ENCODE results near the gene ARHGAP18.
A peak's percentile ranks its signal among the peaks of the same experiment; 100 is the strongest.

The ARHGAP18 gene

GRCh38 chr6:129719692-129720091 is 9.7 kb upstream of the ARHGAP18 start:
- no peak for DNase-seq

GRCh38 chr6:129717277-129717676 is 7.3 kb upstream of the ARHGAP18 start:
- DNase-seq: no peak

GRCh38 chr6:129713806-129714333 is 3.9 kb upstream of the ARHGAP18 start:
- no peak for DNase-seq

GRCh38 chr6:129711271-129711631 is 1.3 kb upstream of the ARHGAP18 start:
- no peak for DNase-seq

GRCh38 chr6:129710450-129711270 is 683 bp upstream of the ARHGAP18 start:
- DNase-seq: no peak

- DNase-seq: no peak
Observed at GRCh38 chr6:129709196-129709768, 695 bp downstream of the ARHGAP18 start.

GRCh38 chr6:129708496-129709195 is 1.3 kb downstream of the ARHGAP18 start:
- no peak for DNase-seq

GRCh38 chr6:129707882-129708495 is 2.0 kb downstream of the ARHGAP18 start:
- DNase-seq: no peak

GRCh38 chr6:129707028-129707427 is 2.9 kb downstream of the ARHGAP18 start:
- no peak for DNase-seq

GRCh38 chr6:129705212-129705611 is 4.8 kb downstream of the ARHGAP18 start:
- no peak for DNase-seq

GRCh38 chr6:129704708-129705107 is 5.3 kb downstream of the ARHGAP18 start:
- no peak for DNase-seq

GRCh38 chr6:129701721-129702455 is 8.1 kb downstream of the ARHGAP18 start:
- no peak for DNase-seq

GRCh38 chr6:129700666-129701065 is 9.3 kb downstream of the ARHGAP18 start:
- DNase-seq: no peak

GRCh38 chr6:129699659-129700058 is 10.3 kb downstream of the ARHGAP18 start:
- no peak for DNase-seq

- DNase-seq: no peak
Observed at GRCh38 chr6:129698430-129698829, 11.5 kb downstream of the ARHGAP18 start.

GRCh38 chr6:129697788-129698187 is 12.2 kb downstream of the ARHGAP18 start:
- no peak for DNase-seq

GRCh38 chr6:129696843-129697242 is 13.1 kb downstream of the ARHGAP18 start:
- DNase-seq: no peak

GRCh38 chr6:129696028-129696418 is 14.0 kb downstream of the ARHGAP18 start:
- DNase-seq: no peak

GRCh38 chr6:129695373-129696027 is 14.5 kb downstream of the ARHGAP18 start:
- DNase-seq: peak; percentile 2

- no peak for DNase-seq
Observed at GRCh38 chr6:129694036-129694435, 15.9 kb downstream of the ARHGAP18 start.

GRCh38 chr6:129692467-129692866 is 17.5 kb downstream of the ARHGAP18 start:
- DNase-seq: no peak

- no peak for DNase-seq
Observed at GRCh38 chr6:129691709-129692108, 18.3 kb downstream of the ARHGAP18 start.

Measured in stimulated activated naive CD4-positive, alpha-beta T cell treated with Interleukin-2 at 50 U/mL for 16 hours (primary cell).